Trophoblast cell (in vitro differentiated cells and primary cell): ENCODE data around the gene P2RY4.

Experiments used
- DNase-seq, 2 donors: peaks; one replicate each; pipeline ENCODE4 v3.0.0-alpha.2; 2016
- H2AFZ ChIP-seq: 2 replicates; pipeline ENCODE4 v1.6.1; 2013; ENCODE audit warnings: low read length, moderate library complexity, mild to moderate bottlenecking; ENCODE audit not compliant: insufficient read depth, poor library complexity
- H2AK5ac ChIP-seq: 2 replicates; pipeline ENCODE4 v1.6.1; 2013; ENCODE audit warnings: mild to moderate bottlenecking, low read length
- H2BK120ac ChIP-seq: 2 replicates; pipeline ENCODE4 v1.6.1; 2013; ENCODE audit warnings: low read length, mild to moderate bottlenecking, moderate library complexity; ENCODE audit not compliant: insufficient read depth, poor library complexity
- H2BK12ac ChIP-seq: 2 replicates; pipeline ENCODE4 v1.6.1; 2013; ENCODE audit warnings: mild to moderate bottlenecking, low read length, moderate library complexity
- H2BK5ac ChIP-seq: 2 replicates; pipeline ENCODE4 v1.6.1; 2013; ENCODE audit warnings: low read length, low read depth, moderate library complexity, mild to moderate bottlenecking; ENCODE audit not compliant: poor library complexity
- H3K14ac ChIP-seq: 2 replicates; pipeline ENCODE4 v1.6.1; 2013; ENCODE audit warnings: mild to moderate bottlenecking, low read length
- H3K18ac ChIP-seq: 2 replicates; pipeline ENCODE4 v1.6.1; 2013; ENCODE audit warnings: mild to moderate bottlenecking, low read length
- H3K23ac ChIP-seq: 2 replicates; pipeline ENCODE4 v1.6.1; 2013; ENCODE audit warnings: low read length
- H3K27ac ChIP-seq: 2 replicates; pipeline ENCODE4 v1.5.1; 2013; ENCODE audit warnings: low read depth, mild to moderate bottlenecking, inconsistent platforms, low read length, moderate library complexity
- H3K27me3 ChIP-seq: 2 replicates; pipeline ENCODE4 v1.6.1; 2013; ENCODE audit warnings: inconsistent platforms, mild to moderate bottlenecking, low read length, moderate library complexity; ENCODE audit not compliant: insufficient read depth
- H3K36me3 ChIP-seq, 2 experiments: 1 replicate in 1 of 2; 2 replicates in 1 of 2; pipeline ENCODE4 v1.6.1; 2013; ENCODE audit warnings: low read length in 2 of 2, mild to moderate bottlenecking in 2 of 2, moderate library complexity in 1 of 2; ENCODE audit not compliant: insufficient read depth in 2 of 2, control insufficient read depth in 1 of 2
- H3K4ac ChIP-seq: 2 replicates; pipeline ENCODE4 v1.6.1; 2013; ENCODE audit warnings: low read depth, mild to moderate bottlenecking, low read length, moderate library complexity
- H3K4me1 ChIP-seq, 2 experiments: 1 replicate in 1 of 2; 2 replicates in 1 of 2; pipeline ENCODE4 v1.6.1; 2013; ENCODE audit warnings: low read length in 2 of 2, mild to moderate bottlenecking in 2 of 2, moderate library complexity in 1 of 2; ENCODE audit not compliant: insufficient read depth in 2 of 2, control insufficient read depth in 1 of 2
- H3K4me2 ChIP-seq: 2 replicates; pipeline ENCODE4 v1.6.1; 2013; ENCODE audit warnings: inconsistent platforms, mild to moderate bottlenecking, low read length, moderate library complexity
- H3K4me3 ChIP-seq: 2 replicates; pipeline ENCODE4 v1.5.1; 2013; ENCODE audit warnings: mild to moderate bottlenecking, low read depth, low read length, inconsistent platforms
- H3K79me1 ChIP-seq: one replicate; pipeline ENCODE4 v1.6.1; 2013; ENCODE audit warnings: low read length
- H3K79me2 ChIP-seq: 2 replicates; pipeline ENCODE4 v1.6.1; 2013; ENCODE audit warnings: low read length, mild to moderate bottlenecking; ENCODE audit not compliant: control insufficient read depth, insufficient read depth, poor library complexity
- H3K9ac ChIP-seq: 2 replicates; pipeline ENCODE4 v1.6.1; 2013; ENCODE audit warnings: mild to moderate bottlenecking, low read length
- H3K9me3 ChIP-seq: 2 replicates; pipeline ENCODE4 v1.6.1; 2013; ENCODE audit warnings: low read depth, mild to moderate bottlenecking, control low read depth, inconsistent platforms, low read length; ENCODE audit not compliant: insufficient read depth
- H4K12ac ChIP-seq: 2 replicates; pipeline ENCODE4 v1.6.1; 2013; ENCODE audit warnings: low read depth, mild to moderate bottlenecking, low read length, moderate library complexity
- H4K8ac ChIP-seq: 2 replicates; pipeline ENCODE4 v1.6.1; 2013; ENCODE audit warnings: low read depth, mild to moderate bottlenecking, low read length, moderate library complexity
- H4K91ac ChIP-seq: one replicate; pipeline ENCODE4 v1.6.1; 2013; ENCODE audit warnings: low read depth, mild to moderate bottlenecking, low read length, moderate library complexity
- WGBS: extraction: QIAGEN DNeasy Blood & Tissue Kit; methylation state at CpG from one replicate; pipeline ENCODE4 v1.1.7; 2013; ENCODE audit warnings: missing lambda C conversion rate; ENCODE audit not compliant: insufficient read length, insufficient coverage; ENCODE audit errors: extremely low coverage; 5-methylcytosine and 5-hydroxymethylcytosine counted together

The P2RY4 gene

DNA sequence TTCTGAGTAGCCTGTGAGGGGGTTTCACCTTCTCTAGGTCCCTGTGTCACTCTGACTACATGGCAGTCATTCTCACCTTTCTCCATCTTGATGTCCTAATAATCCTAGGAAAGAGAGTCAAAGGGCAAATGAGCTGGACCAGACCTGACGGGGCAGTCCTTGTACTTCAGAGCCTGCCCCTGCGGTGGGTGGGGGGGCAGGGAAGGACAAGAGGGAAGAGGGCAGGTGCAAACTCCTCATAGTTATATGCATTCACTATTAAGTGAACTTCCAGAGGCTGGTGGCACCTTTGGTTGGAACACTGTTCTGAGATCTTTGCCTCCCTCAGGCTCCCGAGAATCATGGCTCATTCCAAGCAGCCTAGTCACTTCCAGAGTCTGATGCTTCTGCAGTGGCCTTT is 25.6 kb downstream of the P2RY4 start, which contains the start of gene AWAT1:
Gene AWAT1, plus strand, starts transcription at position 301 of the 400 bp plus-strand sequence. Its CDS starts 41 bp downstream, at position 342.
- Histone ChIP-seq H3K27ac (no peak within 1 kb of the TSS), H3K36me3 (no peaks in the 10 kb centered on the region), H2AK5ac (no peak within 1 kb of the TSS), H2BK120ac (no peak within 1 kb of the TSS), H3K4me2 (no peak within 1 kb of the TSS), H4K8ac (no peak within 1 kb of the TSS), H2BK12ac (no peak within 1 kb of the TSS), H4K91ac (no peak within 1 kb of the TSS), H3K9me3 (no peaks in the 10 kb centered on the region), H3K79me1 (no peaks in the 10 kb centered on the region), H4K12ac (no peak within 1 kb of the TSS), H3K18ac (no peak within 1 kb of the TSS), H3K14ac (no peak within 1 kb of the TSS), H3K79me2 (no peaks in the 10 kb centered on the region), H3K4me3 (no peak within 1 kb of the TSS), H3K4ac (no peak within 1 kb of the TSS), H2AFZ (no peak within 1 kb of the TSS), H3K9ac (no peak within 1 kb of the TSS), H3K27me3 (no peaks in the 10 kb centered on the region), H3K23ac (no peak within 1 kb of the TSS), H2BK5ac (no peak within 1 kb of the TSS), H3K4me1 (no peaks in the 10 kb centered on the region)
- DNase-seq: peak; percentile 15 to 19
- WGBS: no CpG with 5 or more reads among the region's 3 CpGs

DNA sequence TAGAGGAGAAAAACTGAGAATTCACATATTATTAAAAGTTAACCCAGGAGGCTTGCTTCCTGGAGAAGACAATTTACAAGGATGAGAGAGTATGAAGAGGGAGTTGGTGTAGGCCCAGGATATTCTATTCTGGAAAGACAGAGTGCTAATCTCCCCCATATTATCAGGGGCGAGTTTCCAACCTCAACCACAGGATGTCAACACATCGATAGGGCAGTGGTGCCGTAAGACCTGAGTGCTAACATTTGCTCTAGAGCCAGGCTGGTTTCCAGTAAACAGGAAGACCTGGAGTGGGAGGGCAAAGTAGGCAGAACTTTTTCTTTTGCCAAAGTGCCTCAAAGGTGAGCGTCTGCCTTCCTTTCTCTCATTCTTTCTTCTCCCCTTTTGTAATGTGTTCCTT is 28.3 kb downstream of the P2RY4 start:
- no peak overlapping the region for H2AFZ ChIP-seq
- WGBS: no CpG with 5 or more reads among the region's 4 CpGs
- no peaks in the 10 kb centered on the region for H3K27me3 ChIP-seq
- no peak overlapping the region for H4K91ac ChIP-seq
- H3K9ac ChIP-seq: no peak overlapping the region
- H3K4ac ChIP-seq: no peak overlapping the region
- no peak overlapping the region for H3K23ac ChIP-seq
- no peaks in the 10 kb centered on the region for H3K9me3 ChIP-seq
- H2BK120ac ChIP-seq: no peak overlapping the region
- H3K18ac ChIP-seq: no peak overlapping the region
- H3K14ac ChIP-seq: no peak overlapping the region
- H3K27ac ChIP-seq: no peak overlapping the region
- no peak overlapping the region for H4K12ac ChIP-seq
- no peaks in the 10 kb centered on the region for H3K4me1 ChIP-seq
- H3K79me2 ChIP-seq: no peaks in the 10 kb centered on the region
- no peak overlapping the region for H3K4me3 ChIP-seq
- no peaks in the 10 kb centered on the region for H3K36me3 ChIP-seq
- H4K8ac ChIP-seq: no peak overlapping the region
- H2BK12ac ChIP-seq: no peak overlapping the region
- no peak overlapping the region for H3K4me2 ChIP-seq
- H2AK5ac ChIP-seq: no peak overlapping the region
- no peak overlapping the region for H2BK5ac ChIP-seq
- H3K79me1 ChIP-seq: no peaks in the 10 kb centered on the region
- no peak for DNase-seq

DNA sequence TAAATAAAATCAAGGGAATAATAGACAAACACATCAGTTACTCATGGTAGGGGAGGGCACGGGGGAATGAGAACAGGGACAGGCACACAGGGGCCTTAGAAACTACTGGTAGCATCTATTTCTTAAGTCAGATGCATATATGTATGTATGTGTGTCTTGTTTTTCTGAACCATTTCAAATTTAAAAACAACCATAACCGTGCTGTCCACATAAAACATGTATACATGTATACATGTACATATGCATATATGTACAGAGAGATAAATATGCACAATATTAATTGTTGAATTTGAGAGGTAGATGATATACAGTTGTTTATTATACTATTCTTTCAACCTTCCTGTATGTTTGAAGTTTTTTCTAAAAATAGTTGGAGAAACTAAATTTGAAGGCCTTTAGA is 33.3 kb downstream of the P2RY4 start:
- H2AK5ac ChIP-seq: no peak overlapping the region
- no peaks in the 10 kb centered on the region for H3K36me3 ChIP-seq
- H3K79me1 ChIP-seq: no peaks in the 10 kb centered on the region
- no peak overlapping the region for H3K27ac ChIP-seq
- no peak for DNase-seq
- H4K8ac ChIP-seq: no peak overlapping the region
- H4K91ac ChIP-seq: no peak overlapping the region
- H3K14ac ChIP-seq: no peak overlapping the region
- no peak overlapping the region for H4K12ac ChIP-seq
- no peak overlapping the region for H3K4me2 ChIP-seq
- H3K23ac ChIP-seq: no peak overlapping the region
- no peak overlapping the region for H2BK120ac ChIP-seq
- H2AFZ ChIP-seq: no peak overlapping the region
- H3K18ac ChIP-seq: no peak overlapping the region
- no peaks in the 10 kb centered on the region for H3K4me1 ChIP-seq
- H3K27me3 ChIP-seq: no peaks in the 10 kb centered on the region
- no peak overlapping the region for H3K4me3 ChIP-seq
- no peak overlapping the region for H2BK12ac ChIP-seq
- H3K79me2 ChIP-seq: no peaks in the 10 kb centered on the region
- H3K9me3 ChIP-seq: no peaks in the 10 kb centered on the region
- WGBS: no CpG with 5 or more reads among the region's 2 CpGs
- no peak overlapping the region for H2BK5ac ChIP-seq
- H3K9ac ChIP-seq: no peak overlapping the region
- no peak overlapping the region for H3K4ac ChIP-seq

DNA sequence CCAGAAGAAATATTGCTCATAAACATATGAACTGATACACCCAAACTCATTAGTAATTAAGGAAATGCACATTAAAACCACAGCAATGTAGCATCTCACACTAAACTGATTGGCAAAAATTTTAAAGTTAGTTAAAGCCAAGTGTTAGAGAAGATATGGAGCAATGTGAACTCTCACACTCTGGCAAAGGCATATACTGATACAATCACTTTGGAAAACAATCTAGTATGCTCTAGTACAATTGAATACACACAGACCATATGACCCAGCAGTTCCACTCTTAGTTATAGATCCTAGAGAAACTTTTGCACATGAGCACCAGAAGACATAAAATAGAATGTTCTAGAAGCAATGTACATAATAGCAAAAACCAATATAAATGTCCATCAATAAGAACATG is 34.0 kb downstream of the P2RY4 start:
- H3K14ac ChIP-seq: no peak overlapping the region
- no peak overlapping the region for H4K12ac ChIP-seq
- H2BK5ac ChIP-seq: no peak overlapping the region
- H4K91ac ChIP-seq: no peak overlapping the region
- H3K79me1 ChIP-seq: no peaks in the 10 kb centered on the region
- no peaks in the 10 kb centered on the region for H3K79me2 ChIP-seq
- no peak overlapping the region for H3K9ac ChIP-seq
- no peak overlapping the region for H3K4ac ChIP-seq
- no peak overlapping the region for H3K4me2 ChIP-seq
- H3K23ac ChIP-seq: no peak overlapping the region
- H3K18ac ChIP-seq: no peak overlapping the region
- no peak for DNase-seq
- H2BK12ac ChIP-seq: no peak overlapping the region
- no peak overlapping the region for H2AK5ac ChIP-seq
- H4K8ac ChIP-seq: no peak overlapping the region
- H3K27ac ChIP-seq: no peak overlapping the region
- H3K4me1 ChIP-seq: no peaks in the 10 kb centered on the region
- H3K27me3 ChIP-seq: no peaks in the 10 kb centered on the region
- H3K9me3 ChIP-seq: no peaks in the 10 kb centered on the region
- H2AFZ ChIP-seq: no peak overlapping the region
- H2BK120ac ChIP-seq: no peak overlapping the region
- H3K36me3 ChIP-seq: no peaks in the 10 kb centered on the region
- no peak overlapping the region for H3K4me3 ChIP-seq
